ENCODE measurements around the gene MUC4.
"Not testable (repeated sequence)": the region's sequence is repeated elsewhere in the genome, so short reads cannot be mapped to it uniquely, and the experiment has no call there.

The MUC4 gene

GRCh38 chr3:195738274-195739044, 73.3 kb downstream of the MUC4 start:
- DNase-seq (ENCODE audit: low spot score): no peak

- not testable (repeated sequence) for DNase-seq (ENCODE audit: low spot score)
These were observed 73.9 kb downstream of the MUC4 start for GRCh38 chr3:195737782-195738181.

DNA sequence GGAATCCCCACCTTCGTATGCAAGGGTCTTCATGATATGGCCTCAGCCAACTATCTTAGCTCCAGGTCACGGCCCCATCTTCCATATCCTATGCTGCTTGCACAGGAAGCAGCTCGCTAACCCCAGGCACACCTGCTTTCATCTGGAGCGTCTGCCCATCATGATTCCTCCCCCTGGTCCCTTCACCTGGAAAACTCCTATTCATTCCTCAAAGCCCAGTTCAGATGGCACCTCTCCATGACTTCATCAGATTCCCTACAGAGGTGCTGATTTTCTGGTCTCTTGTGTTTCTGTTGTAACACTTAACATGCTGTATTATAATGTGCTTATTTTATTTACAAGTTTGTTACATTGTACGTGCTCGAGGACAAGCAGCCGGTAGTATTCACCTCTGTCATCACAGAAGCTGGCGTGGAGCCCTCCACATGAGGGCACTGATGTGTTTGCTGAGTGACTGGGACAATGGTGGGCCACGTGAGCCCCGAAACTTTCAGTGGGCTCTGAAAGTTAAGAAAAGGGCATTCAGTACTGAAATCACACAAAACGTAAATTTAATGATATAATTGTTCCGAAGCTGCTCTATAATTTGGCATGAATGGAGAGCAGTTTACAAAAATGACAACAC, 74.8 kb downstream of the MUC4 start:
- DNase-seq (ENCODE audit: low spot score): no peak

- DNase-seq (ENCODE audit: low spot score): no peak
These were observed 76.6 kb downstream of the MUC4 start for GRCh38 chr3:195735036-195735695.

GRCh38 chr3:195732940-195733339, 78.8 kb downstream of the MUC4 start:
- DNase-seq (ENCODE audit: low spot score): no peak

DNA sequence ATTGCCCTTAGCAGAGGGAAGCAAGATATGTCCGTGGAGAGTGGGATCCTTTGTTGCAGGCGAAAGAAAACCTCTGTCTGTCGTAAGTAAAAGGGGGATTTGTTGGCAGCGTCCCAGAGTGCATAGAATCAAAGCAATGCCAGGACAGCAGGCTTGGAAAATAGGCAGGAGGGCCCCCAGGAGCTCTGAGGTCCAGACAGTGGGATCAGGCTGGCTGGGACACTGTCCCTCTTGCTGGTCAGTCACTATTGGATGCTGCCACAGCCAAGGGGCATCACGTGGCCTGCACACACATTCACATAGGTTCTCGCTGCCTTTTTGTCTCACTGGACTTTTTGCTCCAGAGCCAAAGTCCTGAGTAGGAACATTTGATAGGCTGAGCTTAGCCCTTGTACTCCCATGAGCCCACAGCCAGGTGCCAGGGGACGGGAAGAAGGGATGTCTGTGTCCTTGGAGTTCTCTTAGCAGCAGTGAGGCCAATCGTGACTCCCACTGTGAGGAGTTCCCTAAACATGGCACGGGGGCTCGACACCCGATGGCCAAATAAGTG, 80.3 kb downstream of the MUC4 start:
- DNase-seq (ENCODE audit: low spot score): no peak

DNA sequence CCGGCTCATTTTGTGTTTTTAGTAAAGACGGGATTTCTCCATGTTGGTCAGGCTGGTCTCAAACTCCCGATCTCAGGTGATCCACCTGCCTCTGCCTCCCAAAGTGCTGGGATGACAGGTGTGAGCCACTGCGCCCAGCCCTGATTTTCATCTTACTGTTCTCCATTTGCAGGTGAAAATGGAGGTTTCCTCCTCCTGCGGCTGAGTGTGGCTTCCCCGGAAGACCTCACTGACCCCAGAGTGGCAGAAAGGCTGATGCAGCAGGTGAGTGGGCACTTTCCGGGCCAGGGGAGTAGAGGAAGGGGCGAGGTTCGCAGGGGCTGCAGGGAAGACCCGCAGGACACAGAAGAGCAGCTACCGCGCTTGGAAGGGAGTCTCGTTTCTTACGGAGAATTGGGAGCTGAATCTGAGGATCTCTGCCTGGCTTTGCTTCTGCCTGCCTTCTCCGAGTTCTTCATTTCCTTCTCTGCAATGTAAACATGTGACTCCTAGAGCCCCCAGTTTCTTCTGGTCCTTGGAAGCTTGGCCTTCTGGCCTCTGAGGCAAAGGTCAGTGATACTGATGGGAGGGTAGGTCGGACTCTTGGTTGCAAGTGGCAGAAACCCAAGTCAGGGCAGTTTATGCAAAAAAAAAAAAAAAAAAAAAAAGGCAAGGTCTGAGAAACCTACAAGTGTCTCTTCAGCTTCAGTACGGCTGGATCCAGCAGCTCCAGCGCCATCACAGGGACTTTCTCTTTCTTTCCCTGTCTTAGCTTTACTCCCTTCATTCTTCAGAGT, 82.1 kb downstream of the MUC4 start:
- DNase-seq (ENCODE audit: low spot score): no peak

DNA sequence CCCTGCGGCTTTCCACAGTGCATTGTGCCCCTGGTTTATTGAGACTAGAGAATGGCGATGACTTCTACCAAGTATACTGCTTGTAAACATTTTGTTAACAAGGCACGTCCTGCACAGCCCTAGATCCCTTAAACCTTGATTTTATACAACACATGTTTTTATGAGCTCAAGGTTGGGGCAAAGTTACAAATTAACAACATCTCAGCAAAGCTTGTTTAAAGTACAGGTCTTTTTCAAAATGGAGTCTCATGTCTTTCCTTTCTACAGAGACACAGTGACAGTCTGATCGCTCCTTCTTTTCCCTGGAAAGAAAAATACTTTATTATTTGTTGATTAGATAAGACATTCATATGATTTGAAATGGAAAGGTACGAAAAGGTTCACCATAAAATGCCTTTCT, 82.9 kb downstream of the MUC4 start:
- DNase-seq (ENCODE audit: low spot score): not testable (repeated sequence)

- no peak for DNase-seq (ENCODE audit: low spot score)
These were observed 84.0 kb downstream of the MUC4 start for GRCh38 chr3:195727606-195728195.

DNA sequence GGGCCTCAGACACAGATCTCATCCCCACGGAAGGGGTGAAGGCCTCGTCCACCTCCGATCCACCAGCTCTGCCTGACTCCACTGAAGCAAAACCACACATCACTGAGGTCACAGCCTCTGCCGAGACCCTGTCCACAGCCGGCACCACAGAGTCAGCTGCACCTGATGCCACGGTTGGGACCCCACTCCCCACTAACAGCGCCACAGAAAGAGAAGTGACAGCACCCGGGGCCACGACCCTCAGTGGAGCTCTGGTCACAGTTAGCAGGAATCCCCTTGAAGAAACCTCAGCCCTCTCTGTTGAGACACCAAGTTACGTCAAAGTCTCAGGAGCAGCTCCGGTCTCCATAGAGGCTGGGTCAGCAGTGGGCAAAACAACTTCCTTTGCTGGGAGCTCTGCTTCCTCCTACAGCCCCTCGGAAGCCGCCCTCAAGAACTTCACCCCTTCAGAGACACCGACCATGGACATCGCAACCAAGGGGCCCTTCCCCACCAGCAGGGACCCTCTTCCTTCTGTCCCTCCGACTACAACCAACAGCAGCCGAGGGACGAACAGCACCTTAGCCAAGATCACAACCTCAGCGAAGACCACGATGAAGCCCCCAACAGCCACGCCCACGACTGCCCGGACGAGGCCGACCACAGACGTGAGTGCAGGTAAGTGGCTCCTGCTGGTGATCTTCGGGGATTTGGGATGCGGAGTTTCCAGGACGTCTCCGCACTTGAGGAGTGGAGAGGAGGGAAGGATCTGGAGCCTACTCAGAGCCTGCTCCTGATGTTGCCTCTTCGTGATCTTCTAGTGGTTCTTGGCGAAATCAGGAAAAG, 85.6 kb downstream of the MUC4 start:
- DNase-seq (ENCODE audit: low spot score): not testable (repeated sequence)

- not testable (repeated sequence) for DNase-seq (ENCODE audit: low spot score)
These were observed 87.4 kb downstream of the MUC4 start for GRCh38 chr3:195724363-195724762.

GRCh38 chr3:195722996-195723345, 88.8 kb downstream of the MUC4 start:
- not testable (repeated sequence) for DNase-seq (ENCODE audit: low spot score)

- not testable (repeated sequence) for DNase-seq (ENCODE audit: low spot score)
These were observed 89.4 kb downstream of the MUC4 start for GRCh38 chr3:195722139-195722995.

GRCh38 chr3:195720831-195721506, 90.8 kb downstream of the MUC4 start, which contains the start of gene MUC20:
MUC20 (plus strand) TSS chr3:195720978; CDS start chr3:195721008, 30 bp downstream.
- DNase-seq (ENCODE audit: low spot score): not testable (repeated sequence)

- DNase-seq (ENCODE audit: low spot score): not testable (repeated sequence)
These were observed 92.0 kb downstream of the MUC4 start for GRCh38 chr3:195719514-195720254.

- DNase-seq (ENCODE audit: low spot score): no peak
These were observed 93.2 kb downstream of the MUC4 start for GRCh38 chr3:195718477-195718984.

- DNase-seq (ENCODE audit: low spot score): no peak
These were observed 93.8 kb downstream of the MUC4 start for GRCh38 chr3:195717852-195718476.

- DNase-seq (ENCODE audit: low spot score): no peak
These were observed 94.3 kb downstream of the MUC4 start for GRCh38 chr3:195717416-195717815.

Data from AG08396 (cell line).